Small intestine (tissue), 7 donors: ENCODE results near the gene PDE7B. TPM values are rescaled to one million over a fixed set of nuclear protein-coding genes. Genes with fewer than 3 reads are reported as not detected.

ENCODE experiments used
- DNase-seq, 2 donors: peaks; one replicate each; pipeline versions ENCODE4 v3.0.0 to v3.0.0-alpha.2; 2013
- FAIRE-seq: peaks from 2 replicates; lab custom pipeline; 2012; peaks lifted over from hg19 to GRCh38; lab: Jason Lieb, UNC
- H3K27ac ChIP-seq, 3 donors: one replicate each; pipeline ENCODE4 v1.5.1; 2013; ENCODE audit warnings: low read length in 2 of 3, mild to moderate bottlenecking in 2 of 3, control low read depth in 1 of 3, inconsistent platforms in 1 of 3, low read depth in 1 of 3, moderate library complexity in 1 of 3
- H3K27me3 ChIP-seq, 3 donors: one replicate each; pipeline ENCODE4 v1.6.1; 2013; ENCODE audit warnings: low read length in 3 of 3, inconsistent platforms in 1 of 3; ENCODE audit not compliant: control insufficient read depth in 3 of 3, insufficient read depth in 3 of 3
- H3K36me3 ChIP-seq, 3 donors: one replicate each; pipeline ENCODE4 v1.6.1; 2013; ENCODE audit warnings: low read length in 3 of 3, inconsistent platforms in 1 of 3, low read depth in 1 of 3, mild to moderate bottlenecking in 1 of 3, moderate library complexity in 1 of 3; ENCODE audit not compliant: control insufficient read depth in 3 of 3, insufficient read depth in 2 of 3
- H3K4me1 ChIP-seq, 3 donors: one replicate each; pipeline ENCODE4 v1.6.1; 2013; ENCODE audit warnings: low read length in 2 of 3, inconsistent platforms in 1 of 3, low read depth in 1 of 3, mild to moderate bottlenecking in 1 of 3, moderate library complexity in 1 of 3; ENCODE audit not compliant: control insufficient read depth in 3 of 3, insufficient read depth in 2 of 3
- H3K4me3 ChIP-seq, 3 donors: one replicate each; pipeline ENCODE4 v1.5.1; 2013; ENCODE audit warnings: low read length in 3 of 3, control low read depth in 1 of 3, inconsistent platforms in 1 of 3, low read depth in 1 of 3, mild to moderate bottlenecking in 1 of 3, moderate library complexity in 1 of 3
- H3K9me3 ChIP-seq, 2 donors: one replicate each; pipeline ENCODE4 v1.6.1; 2013; ENCODE audit warnings: low read depth in 1 of 2, low read length in 1 of 2; ENCODE audit not compliant: control insufficient read depth in 2 of 2, insufficient read depth in 1 of 2
- WGBS, 3 donors: extraction: QIAGEN DNeasy Blood & Tissue Kit; methylation state at CpG; one replicate each; pipeline ENCODE4 v1.1.7; 2013; 5-methylcytosine and 5-hydroxymethylcytosine counted together
- polyA plus RNA-seq, 4 donors: library from polyadenylated mRNA; stranded (reverse) in 3 of 4; unstranded in 1 of 4; fragments of 200-250 nt in 3 of 4; fragments of 120-200 nt in 1 of 4; gene quantifications; one replicate each; pipeline versions ENCODE4 v1.2.1 to v1.2.3, GENCODE V29; 2013
- donor health status: healthy with polysubstance abuse.
- donor health status: control.
- donor health status: control.
- donor health status: Bipolar disorder and iron deficiency.
- donor health status: healthy.

The PDE7B gene
- polyA plus RNA-seq, 4 donors = 0.22 to 1.4 (median 0.82) TPM

- Histone ChIP-seq H3K27ac (no peak overlapping the region), H3K27me3 (no peaks in the 10 kb centered on the region), H3K36me3 (no peaks in the 10 kb centered on the region), H3K9me3 (no peaks in the 10 kb centered on the region), H3K4me1 (no peaks in the 10 kb centered on the region), H3K4me3 (no peak overlapping the region)
- no peak for DNase-seq
- FAIRE-seq = no peak
- 95 to 96% (median 96%) methylated on average over 7 of the region's 7 CpGs for whole genome bisulfite sequencing, 3 donors
These were observed 221.2 kb downstream of the PDE7B start for GRCh38 chr6:136072691-136073090.

GRCh38 chr6:136073216-136073615, 221.7 kb downstream of the PDE7B start:
- no peaks in the 10 kb centered on the region for H3K27me3 ChIP-seq
- H3K9me3 ChIP-seq = no peaks in the 10 kb centered on the region
- H3K4me3 ChIP-seq = no peak overlapping the region
- WGBS, 3 donors = 75 to 86% (median 83%) methylated on average over 5 of the region's 5 CpGs
- H3K27ac ChIP-seq = no peak overlapping the region
- DNase-seq (no peak), FAIRE-seq (no peak)
- H3K4me1 ChIP-seq = no peaks in the 10 kb centered on the region
- no peaks in the 10 kb centered on the region for H3K36me3 ChIP-seq

- Histone ChIP-seq H3K36me3 (no peaks in the 10 kb centered on the region), H3K4me1 (no peaks in the 10 kb centered on the region), H3K27me3 (no peaks in the 10 kb centered on the region), H3K9me3 (no peaks in the 10 kb centered on the region), H3K4me3 (no peak overlapping the region), H3K27ac (no peak overlapping the region)
- DNase-seq (no peak), FAIRE-seq (no peak)
- 87 to 90% (median 88%) methylated on average over 3 of the region's 3 CpGs for WGBS, 3 donors
These were observed 225.0 kb downstream of the PDE7B start for GRCh38 chr6:136076496-136076895.

- Histone ChIP-seq H3K4me1 (no peaks in the 10 kb centered on the region), H3K4me3 (no peak overlapping the region), H3K27ac (no peak overlapping the region), H3K9me3 (no peaks in the 10 kb centered on the region), H3K36me3 (no peaks in the 10 kb centered on the region), H3K27me3 (no peaks in the 10 kb centered on the region)
- no peak for FAIRE-seq
- no peak for DNase-seq
- WGBS, 3 donors = 74 to 82% (median 79%) methylated on average over 5 of the region's 5 CpGs
These were observed 226.5 kb downstream of the PDE7B start for GRCh38 chr6:136077834-136078576.

GRCh38 chr6:136079701-136080565, 228.4 kb downstream of the PDE7B start:
- H3K27ac ChIP-seq = no peak overlapping the region
- WGBS, 3 donors = 70 to 81% (median 77%) methylated on average over 6 of the region's 6 CpGs

GRCh38 chr6:136083540-136083939, 232.0 kb downstream of the PDE7B start:
- no peak overlapping the region for H3K4me3 ChIP-seq
- no peaks in the 10 kb centered on the region for H3K4me1 ChIP-seq
- DNase-seq (no peak), FAIRE-seq (no peak)
- no peaks in the 10 kb centered on the region for H3K9me3 ChIP-seq
- no peaks in the 10 kb centered on the region for H3K27me3 ChIP-seq
- H3K36me3 ChIP-seq = no peaks in the 10 kb centered on the region
- H3K27ac ChIP-seq = no peak overlapping the region

More at GRCh38 chr6:136079701-136080565, 228.4 kb downstream of the PDE7B start:
- DNase-seq (no peak), FAIRE-seq (no peak)
- Histone ChIP-seq H3K36me3 (no peaks in the 10 kb centered on the region), H3K4me3 (no peak overlapping the region), H3K27me3 (no peaks in the 10 kb centered on the region), H3K9me3 (no peaks in the 10 kb centered on the region), H3K4me1 (no peaks in the 10 kb centered on the region)

GRCh38 chr6:136084403-136084802, 232.9 kb downstream of the PDE7B start:
- Histone ChIP-seq H3K27ac (no peak overlapping the region), H3K4me3 (no peak overlapping the region), H3K9me3 (no peaks in the 10 kb centered on the region), H3K4me1 (no peaks in the 10 kb centered on the region), H3K36me3 (no peaks in the 10 kb centered on the region), H3K27me3 (no peaks in the 10 kb centered on the region)
- no peak for DNase-seq
- 49 to 70% (median 63%) methylated on average over 1 of the region's 1 CpG for WGBS, 3 donors
- FAIRE-seq = no peak

GRCh38 chr6:136085370-136086115, 234.0 kb downstream of the PDE7B start:
- H3K36me3 ChIP-seq = no peaks in the 10 kb centered on the region
- no peak overlapping the region for H3K4me3 ChIP-seq
- no peaks in the 10 kb centered on the region for H3K9me3 ChIP-seq
- no peaks in the 10 kb centered on the region for H3K4me1 ChIP-seq
- FAIRE-seq (no peak), DNase-seq (no peak)
- no peaks in the 10 kb centered on the region for H3K27me3 ChIP-seq
- WGBS, 3 donors = 76 to 87% (median 77%) methylated on average over 6 of the region's 6 CpGs
- H3K27ac ChIP-seq = no peak overlapping the region
